Activated CD8-positive, alpha-beta memory T cell treated with anti-CD3 and anti-CD28 coated beads for 4 hours (primary cell): ENCODE results near the gene ADGRE1.
A peak's percentile ranks its signal among the peaks of the same experiment; 100 is the strongest.
"Not testable (repeated sequence)": the region's sequence is repeated elsewhere in the genome, so short reads cannot be mapped to it uniquely, and the experiment has no call there.

ENCODE experiments used
- DNase-seq, 2 donors: peaks; one replicate each; pipeline ENCODE4 v3.0.0-alpha.2; 2020; ENCODE audit warnings: low read depth in 2 of 2

The ADGRE1 gene, protein sequence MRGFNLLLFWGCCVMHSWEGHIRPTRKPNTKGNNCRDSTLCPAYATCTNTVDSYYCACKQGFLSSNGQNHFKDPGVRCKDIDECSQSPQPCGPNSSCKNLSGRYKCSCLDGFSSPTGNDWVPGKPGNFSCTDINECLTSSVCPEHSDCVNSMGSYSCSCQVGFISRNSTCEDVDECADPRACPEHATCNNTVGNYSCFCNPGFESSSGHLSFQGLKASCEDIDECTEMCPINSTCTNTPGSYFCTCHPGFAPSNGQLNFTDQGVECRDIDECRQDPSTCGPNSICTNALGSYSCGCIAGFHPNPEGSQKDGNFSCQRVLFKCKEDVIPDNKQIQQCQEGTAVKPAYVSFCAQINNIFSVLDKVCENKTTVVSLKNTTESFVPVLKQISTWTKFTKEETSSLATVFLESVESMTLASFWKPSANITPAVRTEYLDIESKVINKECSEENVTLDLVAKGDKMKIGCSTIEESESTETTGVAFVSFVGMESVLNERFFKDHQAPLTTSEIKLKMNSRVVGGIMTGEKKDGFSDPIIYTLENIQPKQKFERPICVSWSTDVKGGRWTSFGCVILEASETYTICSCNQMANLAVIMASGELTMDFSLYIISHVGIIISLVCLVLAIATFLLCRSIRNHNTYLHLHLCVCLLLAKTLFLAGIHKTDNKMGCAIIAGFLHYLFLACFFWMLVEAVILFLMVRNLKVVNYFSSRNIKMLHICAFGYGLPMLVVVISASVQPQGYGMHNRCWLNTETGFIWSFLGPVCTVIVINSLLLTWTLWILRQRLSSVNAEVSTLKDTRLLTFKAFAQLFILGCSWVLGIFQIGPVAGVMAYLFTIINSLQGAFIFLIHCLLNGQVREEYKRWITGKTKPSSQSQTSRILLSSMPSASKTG

DNA sequence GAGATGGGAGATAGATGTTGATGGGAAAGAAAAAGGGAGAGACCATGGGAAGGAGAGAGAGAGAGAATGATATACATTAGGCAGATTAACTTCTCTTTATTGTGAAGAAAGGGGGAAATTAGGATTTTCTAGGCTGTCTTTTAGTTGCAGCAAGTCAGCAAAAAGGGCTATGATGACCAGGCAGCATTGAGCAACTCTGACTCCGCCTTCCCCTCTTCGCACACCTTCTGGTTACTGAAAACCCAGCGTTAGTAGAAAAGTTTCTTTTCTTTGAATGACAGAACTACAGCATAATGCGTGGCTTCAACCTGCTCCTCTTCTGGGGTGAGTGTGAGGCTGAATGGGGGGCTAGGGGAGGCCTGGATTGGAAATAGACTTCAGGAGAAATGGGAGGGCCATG lies at the start of gene ADGRE1:
Gene ADGRE1 (plus strand): TSS at position 264 of the 400 bp plus-strand sequence. CDS start 30 bp downstream, at position 294.
- DNase-seq, result no peak

- no peak for DNase-seq
These were observed 49.2 kb upstream of the ADGRE1 start for GRCh38 chr19:6838062-6838655.

DNA sequence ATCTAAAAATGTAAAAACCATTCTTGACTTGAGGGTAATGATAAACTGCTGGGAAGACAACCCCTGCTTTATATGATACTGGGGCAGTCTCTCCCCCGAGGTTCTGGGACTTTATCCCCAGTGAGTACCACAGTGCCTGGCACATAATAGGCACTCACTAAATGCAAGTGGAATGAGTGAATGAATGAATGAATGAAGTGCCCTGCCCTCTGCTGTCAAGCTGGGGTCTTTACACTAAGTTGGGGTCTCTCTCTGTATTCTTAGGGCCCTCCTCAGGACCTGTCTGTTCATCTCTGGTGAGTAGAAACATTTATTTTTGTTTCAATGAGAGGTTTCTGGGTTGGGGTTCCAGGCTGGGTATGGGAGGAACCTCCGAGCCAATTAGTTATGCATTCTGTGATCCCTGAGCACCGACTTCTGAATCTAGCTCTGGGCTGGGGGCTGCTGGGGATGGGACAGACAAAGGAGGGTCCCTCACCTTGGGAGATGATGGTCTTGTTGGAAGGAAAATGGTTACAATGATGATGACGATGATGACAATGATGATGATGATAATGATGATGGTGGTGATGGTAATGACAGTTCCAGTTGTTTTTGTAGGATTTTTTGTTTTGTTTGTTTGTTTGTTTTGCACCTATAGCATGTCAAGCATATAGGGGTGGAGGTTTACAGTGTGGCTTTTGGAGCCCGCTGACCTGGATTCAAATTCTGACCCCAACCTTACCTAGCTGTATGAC lies 44.3 kb upstream of the ADGRE1 start:
- no peak for DNase-seq

DNA sequence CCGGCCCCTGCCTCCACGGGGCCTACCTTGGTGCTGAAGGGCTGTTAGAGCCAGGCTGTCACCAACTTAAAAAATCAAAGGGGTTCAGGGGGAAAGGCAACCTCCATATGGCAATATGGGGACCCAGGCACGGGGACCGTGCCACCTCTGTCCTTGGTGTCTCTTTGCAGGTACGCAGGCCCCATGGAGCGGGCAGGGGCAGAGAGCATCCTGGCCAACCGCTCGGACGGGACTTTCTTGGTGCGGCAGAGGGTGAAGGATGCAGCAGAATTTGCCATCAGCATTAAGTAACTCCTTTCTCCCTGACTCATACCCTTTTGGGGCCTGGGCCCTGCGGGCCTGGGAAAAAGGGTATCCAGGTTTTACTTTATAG lies 39.6 kb upstream of the ADGRE1 start:
- no peak for DNase-seq

- DNase-seq, result no peak
These were observed 38.4 kb upstream of the ADGRE1 start for GRCh38 chr19:6848986-6849385.

DNA sequence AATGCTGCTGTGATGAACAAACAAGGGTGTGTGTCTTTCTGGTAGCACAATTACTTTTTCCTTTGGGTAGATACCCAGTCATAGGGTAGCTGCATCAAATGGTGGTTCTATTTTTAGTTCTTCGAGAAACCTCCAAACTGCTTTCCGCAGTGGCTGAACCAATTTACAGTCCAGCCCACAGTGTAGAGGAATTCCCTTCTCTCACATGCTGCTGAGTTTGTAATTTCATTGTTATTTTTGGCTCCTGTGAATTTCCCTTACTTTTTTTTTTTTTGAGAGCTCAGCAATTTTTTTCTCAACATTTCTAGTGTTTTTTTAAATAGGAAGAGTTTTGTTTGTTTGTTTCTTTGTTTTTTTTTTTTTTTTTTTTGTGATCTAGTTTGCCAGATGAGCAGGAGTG lies 37.5 kb upstream of the ADGRE1 start:
- no peak for DNase-seq

DNA sequence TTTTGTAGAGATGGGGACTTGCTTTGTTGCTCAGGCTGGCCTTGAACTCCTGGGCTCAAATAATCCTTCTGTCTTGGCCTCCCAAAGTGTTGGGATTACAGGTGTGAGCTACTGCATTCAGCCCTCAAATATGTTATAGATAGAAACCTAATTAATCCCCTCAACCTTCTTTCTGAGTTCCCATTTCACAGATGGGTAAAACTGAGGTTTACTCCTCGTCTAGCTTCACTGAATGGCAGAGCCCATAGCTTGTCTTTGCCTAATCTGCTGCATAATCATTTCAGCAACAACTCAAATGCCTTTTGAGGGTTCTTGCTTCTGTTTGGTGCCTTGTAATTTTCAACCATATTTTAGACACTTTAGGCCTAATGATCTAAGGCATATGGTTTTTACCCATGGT lies 36.0 kb upstream of the ADGRE1 start:
- no peak for DNase-seq

- DNase-seq, result no peak
These were observed 35.4 kb upstream of the ADGRE1 start for GRCh38 chr19:6852001-6852400.

DNA sequence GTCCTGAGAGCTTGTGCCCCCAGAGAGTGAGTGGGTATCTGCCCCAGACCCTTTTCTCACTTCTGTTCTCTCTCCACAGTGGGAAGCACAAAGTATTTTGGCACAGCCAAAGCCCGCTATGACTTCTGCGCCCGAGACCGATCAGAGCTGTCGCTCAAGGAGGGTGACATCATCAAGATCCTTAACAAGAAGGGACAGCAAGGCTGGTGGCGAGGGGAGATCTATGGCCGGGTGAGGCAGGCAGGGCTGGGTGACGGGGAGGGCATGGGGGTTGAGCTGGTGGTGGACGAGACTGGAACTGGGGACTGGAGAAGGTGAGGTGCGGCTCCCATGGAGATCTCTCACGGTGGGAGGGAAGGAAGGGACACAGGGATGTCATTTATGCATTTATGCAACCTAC lies 33.5 kb upstream of the ADGRE1 start:
- DNase-seq, result no peak

GRCh38 chr19:6854758-6855157 lies 32.6 kb upstream of the ADGRE1 start:
- DNase-seq, result no peak

GRCh38 chr19:6856749-6857372 lies 30.5 kb upstream of the ADGRE1 start:
- DNase-seq, result no peak

DNA sequence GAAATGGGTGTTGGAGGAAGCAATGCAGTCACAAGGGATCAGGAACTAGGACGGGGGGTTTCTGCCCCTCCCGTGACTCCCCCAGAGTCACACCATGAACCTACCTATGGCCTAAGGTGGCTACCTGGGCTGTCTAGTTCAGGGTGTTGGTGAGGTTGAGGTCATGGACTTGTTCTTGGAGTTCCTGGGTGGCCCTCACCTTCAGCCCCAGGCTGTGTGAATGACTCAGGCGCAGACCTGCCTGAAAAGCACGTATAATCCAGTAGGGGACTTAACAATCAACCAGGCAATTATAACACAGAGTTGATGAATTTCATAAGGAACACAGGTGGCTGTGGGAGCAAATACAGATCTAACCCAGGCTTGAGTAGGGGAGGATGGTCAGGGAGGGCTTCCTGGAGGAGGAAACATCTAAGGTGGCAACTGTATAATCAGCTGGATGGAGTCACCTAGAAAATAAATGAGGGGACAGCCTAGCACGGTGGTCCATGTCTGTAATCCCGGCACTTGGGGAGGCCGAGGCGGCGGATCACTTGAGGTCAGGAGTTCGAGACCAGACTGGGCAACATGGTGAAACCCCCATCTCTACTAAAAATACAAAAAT lies 25.6 kb upstream of the ADGRE1 start:
- DNase-seq, result no peak

- peak; percentile 79 to 82 for DNase-seq
These were observed 24.7 kb upstream of the ADGRE1 start for GRCh38 chr19:6862673-6863078.

DNA sequence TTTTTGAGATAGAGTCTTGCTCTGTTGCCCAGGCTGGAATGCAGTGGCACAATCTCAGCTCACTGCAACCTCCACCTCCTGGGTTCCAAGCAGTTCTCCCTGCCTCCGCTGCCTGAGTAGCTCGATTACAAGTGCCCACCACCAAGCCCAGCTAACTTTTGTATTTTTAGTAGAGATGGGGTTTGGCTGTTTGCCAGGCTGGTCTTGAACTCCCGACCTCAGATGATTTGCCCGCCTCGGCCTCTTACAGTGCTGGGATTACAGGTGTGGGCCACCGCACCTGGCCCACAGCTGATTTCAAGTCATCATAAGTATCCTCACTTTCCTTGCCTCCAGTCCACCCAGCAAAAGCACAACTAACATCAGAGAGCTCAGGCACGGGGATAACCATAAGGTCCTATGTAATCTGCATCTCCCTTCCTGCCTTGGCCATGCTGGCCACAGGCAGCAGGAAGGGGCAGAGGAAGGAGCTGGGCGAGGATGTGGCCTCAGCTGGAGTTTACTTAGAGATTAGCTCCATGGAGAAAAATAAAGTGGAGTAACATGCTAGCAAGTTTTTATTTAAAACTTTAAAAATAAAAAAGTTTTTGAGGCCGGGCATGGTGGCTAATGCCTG lies 22.9 kb upstream of the ADGRE1 start:
- DNase-seq, result no peak

DNA sequence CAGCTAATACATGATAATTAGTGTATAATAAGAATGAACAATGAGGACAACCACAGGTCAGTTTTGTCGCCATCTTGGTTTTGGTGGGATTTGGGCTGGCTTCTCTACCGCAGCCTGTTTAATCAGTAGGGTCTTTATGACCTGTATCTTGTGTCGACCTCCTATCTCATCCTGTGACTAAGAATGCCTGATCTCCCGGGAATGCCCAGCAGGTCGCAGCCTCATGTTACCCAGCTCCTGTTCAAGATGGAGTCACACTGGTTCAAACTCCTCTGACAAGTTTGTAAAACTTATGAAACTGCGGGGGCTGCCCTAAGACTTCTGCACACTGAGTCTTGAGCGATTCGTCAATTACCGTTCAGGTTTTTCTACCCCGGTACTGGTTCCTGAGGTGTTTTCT lies 21.5 kb upstream of the ADGRE1 start:
- DNase-seq, result no peak

DNA sequence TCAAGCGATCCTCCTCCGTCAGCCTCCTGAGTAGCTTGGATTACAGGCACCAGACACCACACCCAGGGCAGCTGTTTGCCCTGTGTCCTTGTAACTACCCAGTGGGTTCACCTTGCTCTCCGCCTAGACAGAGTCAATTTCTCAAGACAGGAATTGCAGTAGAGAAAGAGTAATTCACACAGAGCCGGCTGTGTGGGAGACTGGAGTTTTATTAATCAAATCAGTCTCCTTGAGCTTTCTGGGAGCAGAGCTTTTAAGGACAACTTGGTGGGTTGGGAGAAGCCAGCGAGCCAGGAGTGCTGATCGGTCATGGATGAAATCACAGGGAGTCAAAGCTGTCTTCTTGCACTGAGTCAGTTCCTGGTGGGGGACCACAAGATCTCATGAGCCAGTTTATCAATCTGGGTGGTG lies 20.6 kb upstream of the ADGRE1 start:
- DNase-seq, result no peak

DNA sequence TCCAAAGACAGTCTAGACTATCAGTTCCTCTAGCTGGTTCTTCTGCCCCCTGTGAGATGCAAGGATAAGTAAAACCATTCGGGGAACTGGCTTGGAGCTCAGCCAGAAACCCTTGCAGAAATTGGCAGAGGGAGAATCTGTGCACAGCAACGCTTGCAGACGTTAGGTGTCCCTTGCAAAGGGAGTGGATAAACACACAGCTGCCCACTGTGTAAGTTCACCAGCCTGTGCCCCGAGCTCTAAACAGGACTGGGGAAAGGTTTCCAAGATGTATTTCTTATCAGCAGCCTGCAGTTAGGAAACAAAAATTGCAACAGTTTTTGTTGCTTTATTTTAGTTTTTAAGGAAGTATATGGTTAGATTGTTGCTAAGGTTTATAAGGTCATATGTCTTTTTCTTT lies 19.0 kb upstream of the ADGRE1 start:
- no peak for DNase-seq

DNA sequence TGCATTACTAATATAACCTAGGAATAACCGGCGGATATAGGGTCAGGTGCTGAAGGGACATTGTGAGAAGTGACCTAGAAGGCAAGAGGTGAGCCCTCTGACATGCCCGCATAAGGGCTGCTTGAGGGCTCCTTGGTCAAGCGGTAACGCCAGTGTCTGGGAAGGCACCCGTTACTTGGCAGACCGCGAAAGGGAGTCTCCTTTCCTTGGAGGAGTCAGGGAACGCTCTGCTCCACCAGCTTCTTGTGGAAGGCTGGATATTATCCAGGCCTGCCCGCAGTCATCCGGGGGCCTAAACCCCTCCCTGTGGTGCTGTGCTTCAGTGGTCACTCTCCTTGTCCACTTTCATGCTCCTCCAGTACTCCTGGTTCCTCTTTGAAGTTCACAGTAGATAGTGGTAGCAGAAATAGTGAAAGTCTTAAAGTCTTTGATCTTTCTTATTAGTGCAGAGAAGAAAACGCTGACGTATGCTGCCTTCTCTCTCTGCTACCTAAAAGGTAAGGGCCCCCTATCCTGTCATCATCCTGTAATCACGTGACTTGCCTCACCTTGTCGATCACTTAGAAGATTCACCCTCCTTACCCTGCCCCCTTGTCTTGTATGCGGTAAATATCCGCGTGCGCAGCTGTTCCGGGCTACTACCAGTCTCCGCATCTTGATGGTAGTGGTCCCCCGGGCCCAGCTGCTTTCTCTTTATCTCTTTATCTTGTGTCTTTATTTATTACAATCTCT lies 18.1 kb upstream of the ADGRE1 start:
- DNase-seq, result not testable (repeated sequence)

- DNase-seq, result no peak
These were observed 13.5 kb upstream of the ADGRE1 start for GRCh38 chr19:6873708-6874431.
